NT2/D1 (cell line): ENCODE results near the gene PTPN12.

ENCODE experiments used
- SUZ12 ChIP-seq: IDR thresholded peaks from 2 replicates; pipeline ENCODE4 v1.6.1; 2011; ENCODE audit not compliant: insufficient read length, insufficient read depth; ENCODE audit errors: extremely low read depth
- YY1 ChIP-seq: IDR thresholded peaks from 2 replicates; pipeline ENCODE4 v1.6.1; 2011; ENCODE audit not compliant: insufficient read length, insufficient read depth
- ZNF274 ChIP-seq: IDR thresholded peaks from 2 replicates; pipeline ENCODE4 v1.6.1; 2011; ENCODE audit warnings: mild to moderate bottlenecking, low read depth, low read length

- TF ChIP-seq SUZ12: no peak
- TF ChIP-seq ZNF274: no peak
- TF ChIP-seq YY1: no peak
Measured at GRCh38 chr7:77516085-77516484, 21.0 kb upstream of the PTPN12 start.
